Neural progenitor cell (in vitro differentiated cells): ENCODE data around the gene SLC35G4. TPM values are rescaled to one million over a fixed set of nuclear protein-coding genes. Genes with fewer than 3 reads are reported as not detected.

Experiments used
- DNase-seq: peaks from one replicate; pipeline ENCODE4 v3.0.0-alpha.2; 2016; ENCODE audit warnings: low spot score
- H2AFZ ChIP-seq: fragments of 200-600 bp; sonication (generic); replicated peaks from 2 replicates; pipeline ENCODE4 v1.6.1; 2016; ENCODE audit warnings: antibody characterized with exemption
- H3F3A ChIP-seq: fragments of 200-600 bp; sonication (generic); 2 replicates; pipeline ENCODE4 v1.6.1; 2016; ENCODE audit warnings: antibody characterized with exemption, low read depth
- H3K27ac ChIP-seq: fragments of 200-600 bp; sonication (generic); 2 replicates; pipeline ENCODE4 v1.5.1; 2016; ENCODE audit warnings: mild to moderate bottlenecking
- H3K27me3 ChIP-seq: fragments of 200-600 bp; sonication (generic); 2 replicates; pipeline ENCODE4 v1.6.1; 2016; ENCODE audit warnings: mild to moderate bottlenecking, moderate library complexity
- H3K36me3 ChIP-seq: fragments of 200-600 bp; sonication (generic); 2 replicates; pipeline ENCODE4 v1.5.1; 2016
- H3K4me1 ChIP-seq: fragments of 200-600 bp; sonication (generic); 2 replicates; pipeline ENCODE4 v1.6.1; 2016; ENCODE audit warnings: mixed run types
- H3K4me2 ChIP-seq: fragments of 200-600 bp; sonication (generic); 2 replicates; pipeline ENCODE4 v1.6.1; 2016
- H3K4me3 ChIP-seq: fragments of 200-600 bp; sonication (generic); 2 replicates; pipeline ENCODE4 v1.5.1; 2016
- H3K79me2 ChIP-seq: fragments of 200-600 bp; sonication (generic); 2 replicates; pipeline ENCODE4 v1.6.1; 2016; ENCODE audit warnings: low read depth
- H3K9ac ChIP-seq: fragments of 200-600 bp; sonication (generic); 2 replicates; pipeline ENCODE4 v1.6.1; 2016
- H3K9me3 ChIP-seq: fragments of 200-600 bp; sonication (generic); 2 replicates; pipeline ENCODE4 v1.5.1; 2016; ENCODE audit warnings: low read depth
- H4K20me1 ChIP-seq: fragments of 200-600 bp; sonication (generic); 2 replicates; pipeline ENCODE4 v1.6.1; 2016; ENCODE audit warnings: low read depth
- H3K27ac Mint-ChIP-seq: 3 replicates; pipeline ENCODE4 v1.8.0; 2021; ENCODE audit warnings: mixed read lengths
- H3K27me3 Mint-ChIP-seq: 2 replicates; pipeline ENCODE4 v1.8.0; 2022; ENCODE audit warnings: low read depth, mild to moderate bottlenecking, inconsistent platforms, moderate library complexity, mixed read lengths; ENCODE audit not compliant: insufficient read depth
- H3K36me3 Mint-ChIP-seq: 3 replicates; pipeline ENCODE4 v1.8.0; 2021; ENCODE audit warnings: mixed read lengths
- H3K4me1 Mint-ChIP-seq: 3 replicates; pipeline ENCODE4 v1.8.0; 2021; ENCODE audit warnings: mixed read lengths
- H3K4me3 Mint-ChIP-seq: 3 replicates; pipeline ENCODE4 v1.8.0; 2021; ENCODE audit warnings: mild to moderate bottlenecking, moderate library complexity, mixed read lengths
- H3K9me3 Mint-ChIP-seq: 3 replicates; pipeline ENCODE4 v1.8.0; 2020; ENCODE audit warnings: mixed read lengths
- EZH2 ChIP-seq: fragments of 200-600 bp; sonication (generic); IDR thresholded peaks from 2 replicates; pipeline ENCODE4 v1.6.1; 2017; ENCODE audit warnings: antibody characterized with exemption, mild to moderate bottlenecking, moderate library complexity
- EZH2phosphoT487 ChIP-seq: fragments of 200-600 bp; sonication (generic); IDR thresholded peaks from 2 replicates; pipeline ENCODE4 v1.6.1; 2017; ENCODE audit warnings: antibody characterized with exemption
- total RNA-seq: library from RNA; depleted of rRNA; stranded (reverse); fragments of >200 nt; gene quantifications from 2 replicates; pipeline ENCODE4 v1.2.3, GENCODE V29; 2015; ENCODE audit warnings: low replicate concordance
- TF ChIP-seq, protein P1 (sequence below): fragments of 200-600 bp; sonication (generic); IDR thresholded peaks from 2 replicates; pipeline ENCODE4 v1.5.1; 2017; ENCODE audit warnings: antibody characterized with exemption, mild to moderate bottlenecking

SLC35G4 gene
- total RNA-seq, 1 donor from 2014 or later = not detected

DNA sequence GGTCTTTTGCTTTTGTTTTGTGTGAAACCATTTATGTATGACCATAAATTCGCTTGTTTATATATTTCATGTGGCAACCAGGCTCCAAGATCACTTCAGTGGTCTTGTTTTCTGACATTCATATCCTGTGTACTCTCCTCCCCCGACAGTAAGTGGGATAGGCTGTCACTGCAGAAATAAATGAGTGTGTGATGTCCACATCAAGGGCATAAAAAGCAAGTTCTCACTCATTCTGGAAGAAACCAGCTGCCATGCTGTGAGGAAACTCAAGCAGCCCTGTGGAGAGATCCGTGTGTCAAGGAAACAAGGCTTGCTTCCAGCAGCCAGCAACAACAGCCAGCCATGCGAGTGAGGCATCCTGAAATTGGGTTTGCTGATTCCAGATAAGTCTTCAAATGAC, 40.4 kb downstream of the SLC35G4 start:
- no peaks in the 10 kb centered on the region for H3K4me1 ChIP-seq

DNA sequence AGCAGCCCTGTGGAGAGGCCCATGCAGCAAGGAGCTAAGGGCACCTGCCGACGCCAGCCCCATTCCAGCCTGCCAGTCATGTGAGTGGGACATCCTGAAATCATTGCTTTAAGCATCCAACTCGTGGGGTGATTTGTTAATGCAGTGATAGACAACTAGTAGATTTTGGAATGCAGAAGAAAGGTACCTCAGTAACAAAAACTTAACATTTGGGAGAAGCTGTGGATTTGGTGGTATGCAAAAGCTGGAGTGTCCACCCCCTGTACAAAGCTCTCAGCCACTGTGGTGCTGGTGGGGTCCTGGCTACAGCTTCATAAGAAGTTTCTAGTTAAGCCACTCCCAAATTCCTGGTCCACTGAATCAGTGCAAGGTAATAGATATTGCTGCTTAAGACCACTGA, 42.5 kb downstream of the SLC35G4 start:
- Histone ChIP-seq H3K27ac (no peak overlapping the region), H2AFZ (no peak overlapping the region), H3K27me3 (peaks cover 17% of the 10 kb centered on the region), H3K4me1 (no peaks in the 10 kb centered on the region), H3K4me3 (no peak overlapping the region), H3K4me2 (no peak overlapping the region), H3K9ac (no peak overlapping the region), H3K9me3 (no peaks in the 10 kb centered on the region), H3K79me2 (no peaks in the 10 kb centered on the region), H3F3A (no peaks in the 10 kb centered on the region), H3K36me3 (no peaks in the 10 kb centered on the region), H4K20me1 (no peaks in the 10 kb centered on the region)
- TF ChIP-seq, protein P1, sequence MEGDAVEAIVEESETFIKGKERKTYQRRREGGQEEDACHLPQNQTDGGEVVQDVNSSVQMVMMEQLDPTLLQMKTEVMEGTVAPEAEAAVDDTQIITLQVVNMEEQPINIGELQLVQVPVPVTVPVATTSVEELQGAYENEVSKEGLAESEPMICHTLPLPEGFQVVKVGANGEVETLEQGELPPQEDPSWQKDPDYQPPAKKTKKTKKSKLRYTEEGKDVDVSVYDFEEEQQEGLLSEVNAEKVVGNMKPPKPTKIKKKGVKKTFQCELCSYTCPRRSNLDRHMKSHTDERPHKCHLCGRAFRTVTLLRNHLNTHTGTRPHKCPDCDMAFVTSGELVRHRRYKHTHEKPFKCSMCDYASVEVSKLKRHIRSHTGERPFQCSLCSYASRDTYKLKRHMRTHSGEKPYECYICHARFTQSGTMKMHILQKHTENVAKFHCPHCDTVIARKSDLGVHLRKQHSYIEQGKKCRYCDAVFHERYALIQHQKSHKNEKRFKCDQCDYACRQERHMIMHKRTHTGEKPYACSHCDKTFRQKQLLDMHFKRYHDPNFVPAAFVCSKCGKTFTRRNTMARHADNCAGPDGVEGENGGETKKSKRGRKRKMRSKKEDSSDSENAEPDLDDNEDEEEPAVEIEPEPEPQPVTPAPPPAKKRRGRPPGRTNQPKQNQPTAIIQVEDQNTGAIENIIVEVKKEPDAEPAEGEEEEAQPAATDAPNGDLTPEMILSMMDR = no peak
- TF ChIP-seq EZH2 = no peak
- TF ChIP-seq EZH2phosphoT487 = no peak
- H3K27me3 Mint-ChIP-seq = peaks cover 6% of the 10 kb centered on the region
- peaks cover 4% of the 10 kb centered on the region for H3K4me1 Mint-ChIP-seq
- H3K9me3 Mint-ChIP-seq = peaks cover 11% of the 10 kb centered on the region
- no peaks in the 10 kb centered on the region for H3K36me3 Mint-ChIP-seq
- H3K4me3 Mint-ChIP-seq = no peak overlapping the region
- DNase-seq = no peak
- no peak overlapping the region for H3K27ac Mint-ChIP-seq

More for the DNA sequence above, 40.4 kb downstream of the SLC35G4 start:
- Histone ChIP-seq H3K27ac (no peak overlapping the region), H3K9ac (no peak overlapping the region), H3K4me3 (no peak overlapping the region), H3K27me3 (peaks cover 12% of the 10 kb centered on the region), H3K79me2 (no peaks in the 10 kb centered on the region), H2AFZ (no peak overlapping the region), H3F3A (no peaks in the 10 kb centered on the region), H3K36me3 (no peaks in the 10 kb centered on the region), H3K9me3 (no peaks in the 10 kb centered on the region), H4K20me1 (no peaks in the 10 kb centered on the region), H3K4me2 (no peak overlapping the region)
- no peaks in the 10 kb centered on the region for H3K4me1 Mint-ChIP-seq
- TF ChIP-seq EZH2phosphoT487 = no peak
- TF ChIP-seq, protein P1 = no peak
- TF ChIP-seq EZH2 = no peak
- H3K4me3 Mint-ChIP-seq = no peak overlapping the region
- DNase-seq = no peak
- no peaks in the 10 kb centered on the region for H3K36me3 Mint-ChIP-seq
- peaks cover 6% of the 10 kb centered on the region for H3K27me3 Mint-ChIP-seq
- no peak overlapping the region for H3K27ac Mint-ChIP-seq
- peaks cover 11% of the 10 kb centered on the region for H3K9me3 Mint-ChIP-seq

DNA sequence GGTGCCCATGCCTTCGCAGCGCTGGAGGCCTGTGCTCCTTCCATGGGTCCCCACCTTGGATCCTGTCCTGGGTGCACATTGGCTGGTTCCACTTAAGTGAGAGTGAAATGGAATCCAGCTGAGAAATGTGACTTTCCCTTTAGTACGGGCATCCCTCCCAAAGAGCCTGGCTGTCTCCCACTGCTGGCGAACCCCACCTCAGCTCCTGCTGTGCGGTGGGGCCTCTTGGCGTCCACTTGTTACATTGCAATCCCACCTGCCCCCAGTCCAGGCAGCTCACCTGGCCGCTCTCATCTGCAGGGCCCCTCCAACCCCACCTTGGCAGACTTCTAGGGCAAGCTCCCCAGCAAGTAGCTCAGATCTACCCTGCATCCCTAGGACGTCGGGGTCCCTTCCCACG, 44.1 kb downstream of the SLC35G4 start:
- no peaks in the 10 kb centered on the region for H3K36me3 Mint-ChIP-seq
- TF ChIP-seq EZH2 (no peak), EZH2phosphoT487 (no peak)
- TF ChIP-seq, protein P1 = no peak
- Histone ChIP-seq H3K4me3 (no peak overlapping the region), H3K4me2 (no peak overlapping the region), H4K20me1 (no peaks in the 10 kb centered on the region), H3K36me3 (no peaks in the 10 kb centered on the region), H2AFZ (no peak overlapping the region), H3K79me2 (no peaks in the 10 kb centered on the region), H3K27me3 (peaks cover 17% of the 10 kb centered on the region), H3K4me1 (no peaks in the 10 kb centered on the region), H3K9me3 (no peaks in the 10 kb centered on the region), H3F3A (no peaks in the 10 kb centered on the region), H3K9ac (no peak overlapping the region), H3K27ac (no peak overlapping the region)
- H3K9me3 Mint-ChIP-seq = peaks cover 9% of the 10 kb centered on the region
- no peak for DNase-seq
- H3K4me3 Mint-ChIP-seq = no peak overlapping the region
- no peak overlapping the region for H3K27ac Mint-ChIP-seq
- H3K27me3 Mint-ChIP-seq = peaks cover 8% of the 10 kb centered on the region
- peaks cover 4% of the 10 kb centered on the region for H3K4me1 Mint-ChIP-seq
